Adrenal gland (tissue), 12 donors: ENCODE results near the gene PRICKLE2. TPM values are rescaled to one million over a fixed set of nuclear protein-coding genes. Genes with fewer than 3 reads are reported as not detected.

Source experiments
- DNase-seq, 7 donors: peaks; one replicate each; pipeline ENCODE4 v3.0.0-alpha.2; 2019 to 2020
- H3K27ac ChIP-seq, 5 donors: fragments of 200-600 bp; sonication (generic) in 4 of 5; 1 replicate in 3 of 5; 2 replicates in 2 of 5; pipeline versions ENCODE4 v1.5.1 to v1.8.0; 2016 to 2020; ENCODE audit warnings: mild to moderate bottlenecking in 1 of 5
- H3K27me3 ChIP-seq: fragments of 200-600 bp; 2 replicates; pipeline ENCODE4 v1.8.0; 2021
- H3K36me3 ChIP-seq, 2 donors: fragments of 200-600 bp; replicated peaks in 1 of 2; 1 replicate in 1 of 2; 2 replicates in 1 of 2; pipeline versions ENCODE4 v1.5.1 to v1.8.0; 2018 to 2022
- H3K4me1 ChIP-seq, 2 donors: fragments of 200-600 bp; replicated peaks in 1 of 2; 1 replicate in 1 of 2; 2 replicates in 1 of 2; pipeline versions ENCODE4 v1.5.1 to v1.8.0; 2018 to 2021
- H3K4me3 ChIP-seq, 4 donors: fragments of 200-600 bp; sonication (generic) in 3 of 4; one replicate each; pipeline ENCODE4 v1.5.1; 2016 to 2018
- H3K9me3 ChIP-seq, 3 donors: fragments of 200-600 bp; sonication (generic) in 1 of 3; replicated peaks in 1 of 3; 1 replicate in 2 of 3; 2 replicates in 1 of 3; pipeline versions ENCODE4 v1.5.1 to v1.8.0; 2016 to 2021
- POLR2A ChIP-seq, 2 donors: fragments of 450-650 bp; IDR thresholded peaks; one replicate each; pipeline ENCODE4 v1.6.1; 2017; ENCODE audit warnings: antibody characterized with exemption in 2 of 2, mild to moderate bottlenecking in 2 of 2, moderate library complexity in 1 of 2
- WGBS, 4 donors: extraction: QIAGEN DNeasy Blood & Tissue Kit in 2 of 4; methylation state at CpG; one replicate each; pipeline versions ENCODE4 v1.1.5 to v1.1.7; 2013 to 2017; 5-methylcytosine and 5-hydroxymethylcytosine counted together
- intact Hi-C, 2 donors: fragments of 100-400 bp; cut with DNase I; formaldehyde crosslinking; loops; one replicate each; pipeline versions ENCODE4 v1.14.1 to v1.15.0; 2022 to 2023
- polyA plus RNA-seq, 3 donors: library from polyadenylated mRNA; stranded (reverse); fragments of 200-250 nt in 2 of 3; fragments of 350-450 nt in 1 of 3; fragmentation: Illumina TruSeq in 1 of 3; extraction: RNeasy Lipid Tissue Mini Kit (QIAGEN cat#74804) in 1 of 3; gene quantifications; one replicate each; pipeline ENCODE4 v1.2.3, GENCODE V29; 2013 to 2014
- small RNA-seq, 2 donors: library from RNA; depleted of rRNA; stranded (forward); fragments of <200 nt; gene quantifications; one replicate each; pipeline ENCODE3, GENCODE V24; 2016
- total RNA-seq, 9 donors: library from RNA; depleted of rRNA in 4 of 9; stranded (reverse); fragments of >200 nt in 4 of 9; fragments of 120-200 nt in 1 of 9; fragmentation: NEBNext Ultra II Directional in 1 of 9; extraction: Animal tissue kit (Norgen Biotek cat#: 25700) in 1 of 9; gene quantifications; one replicate each; pipeline versions ENCODE4 v1.1.0 to v1.2.4, GENCODE V29; 2013 to 2023
- TF ChIP-seq, protein P1 (sequence below), 6 experiments: fragments of 450-650 bp in 4 of 6; fragments of 200-600 bp in 2 of 6; sonication (generic) in 1 of 6; IDR thresholded peaks; 1 replicate in 5 of 6; 2 replicates in 1 of 6; pipeline versions ENCODE4 v1.5.1 to v1.8.0; 2016 to 2021; ENCODE audit warnings: antibody characterized with exemption in 6 of 6, mild to moderate bottlenecking in 2 of 6, moderate library complexity in 1 of 6
- donor health status: healthy with polysubstance abuse.
- donor health status: Bipolar disorder and iron deficiency.
- donor health status: DM: yes; HTN: yes; CAD: no.
- donor health status: DM: no; HTN: no; CAD: no.
- donor health status: DM: no; HTN: no; CAD: no.
- donor health status: DM: yes; HTN: yes; CAD: no.

Gene PRICKLE2
- total and polyA plus RNA-seq, 12 donors: 1.3 to 15.7 (median 8.1) TPM

DNA sequence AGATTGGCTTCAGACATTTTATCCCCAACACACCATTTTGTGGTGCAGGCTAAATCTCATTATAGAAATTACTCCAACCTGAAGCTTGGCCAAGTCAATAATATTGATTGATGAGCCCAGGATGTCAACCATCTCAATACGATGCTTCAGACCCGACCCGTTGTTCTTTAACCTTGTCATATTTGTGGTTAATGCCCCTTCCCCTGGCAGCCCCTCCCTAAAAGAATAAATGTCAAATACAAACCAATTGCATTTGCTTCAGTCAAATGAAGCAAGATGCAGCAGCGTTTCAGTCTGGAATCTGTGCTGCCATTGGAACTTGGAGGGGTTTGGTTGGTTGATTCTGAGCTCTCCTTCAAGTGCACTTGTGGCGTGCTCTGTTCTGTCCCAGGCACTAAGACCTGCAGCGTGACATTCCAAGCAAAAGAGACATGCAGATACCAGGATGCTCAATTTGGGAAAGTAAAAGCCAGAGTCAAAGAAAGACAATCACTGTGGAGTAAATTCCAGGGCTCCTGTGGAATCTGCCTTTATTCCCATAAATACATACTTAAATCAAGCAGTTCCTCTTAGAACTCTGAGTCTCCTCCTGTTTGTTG, 178.2 kb downstream of the PRICKLE2 start:
- H3K9me3 ChIP-seq: no peaks in the 10 kb centered on the region

DNA sequence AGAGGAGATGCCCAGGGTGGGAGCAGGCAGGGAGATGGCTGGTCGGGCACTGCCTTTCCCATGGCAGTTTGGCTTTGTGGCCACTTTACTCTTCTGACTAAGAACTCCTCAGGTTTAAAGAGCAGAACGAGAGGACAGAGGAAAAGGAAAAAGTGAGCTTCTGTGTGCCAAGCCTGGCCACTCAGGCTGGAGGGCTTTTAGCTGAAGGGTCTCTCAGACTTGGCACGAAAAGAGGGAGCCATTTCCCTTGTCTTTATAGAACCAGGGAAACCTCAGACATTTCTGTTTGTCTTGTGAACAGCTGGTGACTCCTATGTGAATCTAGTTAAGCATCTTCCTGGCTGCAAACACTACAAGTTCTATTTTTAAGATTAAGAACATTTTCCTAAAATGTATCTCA, 178.7 kb downstream of the PRICKLE2 start:
- H3K9me3 ChIP-seq: no peaks in the 10 kb centered on the region
- peaks cover 7% of the 10 kb centered on the region for H3K27me3 ChIP-seq
- 70 to 91% (median 87%) methylated on average over 3 of the region's 3 CpGs for WGBS, 4 donors
- TF ChIP-seq POLR2A (IDR thresholded peaks at IDR 0.05): no peak
- TF ChIP-seq, protein P1, sequence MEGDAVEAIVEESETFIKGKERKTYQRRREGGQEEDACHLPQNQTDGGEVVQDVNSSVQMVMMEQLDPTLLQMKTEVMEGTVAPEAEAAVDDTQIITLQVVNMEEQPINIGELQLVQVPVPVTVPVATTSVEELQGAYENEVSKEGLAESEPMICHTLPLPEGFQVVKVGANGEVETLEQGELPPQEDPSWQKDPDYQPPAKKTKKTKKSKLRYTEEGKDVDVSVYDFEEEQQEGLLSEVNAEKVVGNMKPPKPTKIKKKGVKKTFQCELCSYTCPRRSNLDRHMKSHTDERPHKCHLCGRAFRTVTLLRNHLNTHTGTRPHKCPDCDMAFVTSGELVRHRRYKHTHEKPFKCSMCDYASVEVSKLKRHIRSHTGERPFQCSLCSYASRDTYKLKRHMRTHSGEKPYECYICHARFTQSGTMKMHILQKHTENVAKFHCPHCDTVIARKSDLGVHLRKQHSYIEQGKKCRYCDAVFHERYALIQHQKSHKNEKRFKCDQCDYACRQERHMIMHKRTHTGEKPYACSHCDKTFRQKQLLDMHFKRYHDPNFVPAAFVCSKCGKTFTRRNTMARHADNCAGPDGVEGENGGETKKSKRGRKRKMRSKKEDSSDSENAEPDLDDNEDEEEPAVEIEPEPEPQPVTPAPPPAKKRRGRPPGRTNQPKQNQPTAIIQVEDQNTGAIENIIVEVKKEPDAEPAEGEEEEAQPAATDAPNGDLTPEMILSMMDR (IDR thresholded peaks at IDR 0.05): no peak
- H3K27ac ChIP-seq: no peak overlapping the region
- H3K4me1 ChIP-seq: no peaks in the 10 kb centered on the region
- no peaks in the 10 kb centered on the region for H3K36me3 ChIP-seq
- DNase-seq: no peak
- intact Hi-C loops: no loop called here
- no peak overlapping the region for H3K4me3 ChIP-seq

More for the DNA sequence above, 178.2 kb downstream of the PRICKLE2 start:
- Histone ChIP-seq H3K4me1 (no peaks in the 10 kb centered on the region), H3K27ac (no peak overlapping the region), H3K36me3 (no peaks in the 10 kb centered on the region), H3K27me3 (peaks cover 7% of the 10 kb centered on the region), H3K4me3 (no peak overlapping the region)
- TF ChIP-seq POLR2A (IDR thresholded peaks at IDR 0.05): no peak
- TF ChIP-seq, protein P1 (IDR thresholded peaks at IDR 0.05): no peak
- WGBS, 4 donors: 54 to 70% (median 64%) methylated on average over 6 of the region's 6 CpGs
- DNase-seq: no peak
- intact Hi-C loops: no loop called here

DNA sequence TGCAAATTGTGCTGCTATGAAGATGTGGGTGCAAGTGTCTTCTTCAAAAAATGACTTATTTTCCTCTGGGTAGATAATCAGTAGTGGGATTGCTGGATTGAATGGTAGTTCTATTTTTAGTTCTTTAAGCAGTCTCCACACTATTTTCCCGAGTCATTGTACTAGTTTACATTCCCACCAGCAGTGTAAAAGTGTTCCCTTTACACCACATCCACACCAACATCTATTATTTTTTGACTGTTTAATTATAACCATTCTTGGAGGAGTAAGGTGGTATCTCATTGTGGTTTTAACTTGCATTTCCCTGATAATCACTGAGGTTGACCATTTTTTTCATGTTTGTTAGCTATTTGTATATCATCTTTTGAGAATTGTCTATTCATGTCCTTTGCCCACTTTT, 182.3 kb downstream of the PRICKLE2 start:
- Histone ChIP-seq H3K4me3 (no peak overlapping the region), H3K27me3 (peaks cover 7% of the 10 kb centered on the region), H3K36me3 (no peaks in the 10 kb centered on the region), H3K4me1 (no peaks in the 10 kb centered on the region), H3K9me3 (no peaks in the 10 kb centered on the region), H3K27ac (no peak overlapping the region)
- 65 to 88% (median 73%) methylated on average over 1 of the region's 1 CpG for WGBS, 4 donors
- TF ChIP-seq, protein P1 (IDR thresholded peaks at IDR 0.05): no peak
- TF ChIP-seq POLR2A (IDR thresholded peaks at IDR 0.05): no peak
- intact Hi-C loops: no loop called here
- DNase-seq: no peak

Small RNA genes within 50 kb of the gene (small RNA-seq; reads per million reads assigned to genes)
- gene RF00012: 0 reads per million in 2 donors

Other genes with a start within 250 kb of the PRICKLE2 start
- 100 to 1,000 TPM in 4 of 9 donors, 10 to 100 TPM in 5; 67.7 to 206 (median 97.9) TPM for gene PSMD6, start 202.0 kb downstream of the PRICKLE2 start, total RNA-seq
- 100 to 1,000 TPM in 1 of 3 donors, 10 to 100 TPM in 2; 52.8 to 205 (median 54.7) TPM for gene PSMD6, start 202.0 kb downstream of the PRICKLE2 start, polyA plus RNA-seq